WI38 (cell line): ENCODE results near the gene CRYGS.

Experiments
- H3K4me3 ChIP-seq: 2 replicates; pipeline ENCODE4 v1.5.1; 2011; ENCODE audit warnings: low read depth, mild to moderate bottlenecking, control low read depth, low read length
- CTCF ChIP-seq: IDR thresholded peaks from 2 replicates; pipeline ENCODE4 v1.5.1; 2012; ENCODE audit warnings: low read depth, mild to moderate bottlenecking, control low read depth, low read length

Gene CRYGS

DNA sequence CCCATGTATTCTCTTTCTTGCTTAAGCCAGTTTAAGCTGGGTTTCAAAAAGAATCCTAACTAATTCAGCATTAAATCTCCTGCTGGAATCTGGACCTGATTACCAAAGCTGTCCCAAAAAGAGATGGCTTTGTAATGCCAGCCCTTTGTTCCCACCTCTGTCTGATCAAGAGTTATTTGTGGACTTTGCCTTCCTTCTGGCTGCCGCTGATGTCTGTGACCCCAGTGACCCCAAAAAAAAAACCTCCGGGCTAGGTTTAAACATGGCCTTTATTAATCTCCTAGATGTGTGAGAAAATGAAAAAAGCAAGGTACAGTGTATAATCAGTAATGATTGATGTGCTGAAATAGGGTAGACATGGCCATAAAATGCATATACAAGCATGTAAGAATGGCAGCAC is 20.7 kb downstream of the CRYGS start:
- no peak for TF ChIP-seq CTCF
- H3K4me3 ChIP-seq, result no peak overlapping the region

DNA sequence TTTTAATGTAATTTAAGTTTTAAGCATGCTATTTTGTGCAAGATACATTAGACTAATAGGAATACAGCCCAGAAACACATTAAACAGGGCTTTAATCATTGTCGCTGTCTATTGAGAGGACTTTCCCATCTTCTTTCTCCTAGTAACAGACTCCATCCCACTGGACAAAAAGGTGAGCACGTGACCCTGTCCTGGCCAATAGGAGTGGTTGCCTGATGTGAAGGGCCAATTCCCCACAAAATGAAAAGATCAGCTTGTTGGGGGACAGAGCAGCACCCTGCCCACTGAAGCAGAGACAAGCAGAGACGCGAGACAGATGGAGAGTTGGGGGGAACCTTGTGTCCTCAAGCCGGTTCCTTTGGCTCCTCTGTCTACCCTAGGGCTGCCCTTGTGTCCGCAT is 21.2 kb downstream of the CRYGS start:
- H3K4me3 ChIP-seq, result no peak overlapping the region
- TF ChIP-seq CTCF, result no peak

GRCh38 chr3:186520957-186521842 is 23.0 kb downstream of the CRYGS start:
- no peak overlapping the region for H3K4me3 ChIP-seq
- no peak for TF ChIP-seq CTCF

GRCh38 chr3:186520431-186520830 is 23.7 kb downstream of the CRYGS start:
- TF ChIP-seq CTCF, result no peak
- H3K4me3 ChIP-seq, result no peak overlapping the region

GRCh38 chr3:186519021-186519658 is 25.0 kb downstream of the CRYGS start:
- no peak overlapping the region for H3K4me3 ChIP-seq
- TF ChIP-seq CTCF, result no peak

- no peak for TF ChIP-seq CTCF
- no peak overlapping the region for H3K4me3 ChIP-seq
These were observed 27.0 kb downstream of the CRYGS start for GRCh38 chr3:186517218-186517617.

DNA sequence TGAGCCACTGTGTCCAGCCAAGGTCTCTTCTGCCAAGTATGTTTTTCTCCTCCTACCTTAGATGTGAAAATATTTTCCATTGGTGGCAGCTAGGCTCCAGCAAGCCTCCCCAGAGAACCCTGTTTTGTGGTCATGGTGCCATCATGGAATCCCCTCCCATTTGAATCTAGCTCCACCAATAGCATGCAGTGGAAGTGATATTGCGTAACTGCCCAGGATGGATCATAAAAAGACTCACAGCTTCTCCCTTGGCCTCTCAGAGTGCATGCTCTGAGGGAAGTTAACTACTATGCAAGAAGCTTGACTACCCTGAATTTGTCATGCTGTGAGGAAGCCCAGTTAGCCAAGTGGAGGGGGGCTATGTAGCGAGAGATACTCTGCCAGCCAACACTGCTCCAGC is 27.5 kb downstream of the CRYGS start:
- H3K4me3 ChIP-seq, result no peak overlapping the region
- no peak for TF ChIP-seq CTCF
